NCI-H526 (cell line): ENCODE measurements around the gene CLCNKB.

Experiments used
- DNase-seq, 2 experiments: peaks; one replicate each; lab custom pipeline; 2025; lab: John Stamatoyannopoulos, UW

The CLCNKB gene

GRCh38 chr1:16076031-16076864 lies 32.7 kb downstream of the CLCNKB start:
- no peak for DNase-seq

- DNase-seq = no peak
Measured at GRCh38 chr1:16076865-16077238, 33.3 kb downstream of the CLCNKB start.

- DNase-seq = no peak
Measured at GRCh38 chr1:16077406-16078245, 34.0 kb downstream of the CLCNKB start.

- peak; percentile 44 to 84 for DNase-seq
Measured at GRCh38 chr1:16078925-16079656, 35.5 kb downstream of the CLCNKB start.

GRCh38 chr1:16080422-16081150 lies 37.0 kb downstream of the CLCNKB start:
- DNase-seq = no peak

GRCh38 chr1:16081636-16082035 lies 38.1 kb downstream of the CLCNKB start:
- DNase-seq = no peak

GRCh38 chr1:16082283-16083038 lies 38.9 kb downstream of the CLCNKB start:
- peak; percentile 15 to 70 for DNase-seq

GRCh38 chr1:16083486-16083885 lies 39.9 kb downstream of the CLCNKB start:
- DNase-seq = no peak

GRCh38 chr1:16085522-16085921 lies 41.9 kb downstream of the CLCNKB start:
- no peak for DNase-seq

- DNase-seq = no peak
Measured at GRCh38 chr1:16087733-16088132, 44.2 kb downstream of the CLCNKB start.

GRCh38 chr1:16088351-16088911 lies 44.8 kb downstream of the CLCNKB start:
- DNase-seq = no peak

GRCh38 chr1:16088996-16089395 lies 45.4 kb downstream of the CLCNKB start:
- DNase-seq = no peak

GRCh38 chr1:16090076-16090826 lies 46.7 kb downstream of the CLCNKB start:
- DNase-seq = no peak

- no peak for DNase-seq
Measured at GRCh38 chr1:16091296-16091695, 47.7 kb downstream of the CLCNKB start.

- DNase-seq = no peak
Measured at GRCh38 chr1:16092097-16092922, 48.7 kb downstream of the CLCNKB start.

- DNase-seq = no peak
Measured at GRCh38 chr1:16092923-16093511, 49.4 kb downstream of the CLCNKB start.

- no peak for DNase-seq
Measured at GRCh38 chr1:16093611-16094010, 50.0 kb downstream of the CLCNKB start.

GRCh38 chr1:16094453-16095158 lies 51.0 kb downstream of the CLCNKB start:
- no peak for DNase-seq
